Vagina (tissue), 2 donors: ENCODE results near the gene HOXC10. TPM values are rescaled to one million over a fixed set of nuclear protein-coding genes. Genes with fewer than 3 reads are reported as not detected.
A peak's percentile ranks its signal among the peaks of the same experiment; 100 is the strongest.

ENCODE experiments used
- DNase-seq, 2 donors: peaks; one replicate each; pipeline ENCODE4 v3.0.0-alpha.2; 2017; ENCODE audit errors: extremely low spot score in 2 of 2
- H3K27ac ChIP-seq: fragments of 200-600 bp; sonication (generic); one replicate; pipeline ENCODE4 v1.5.1; 2019
- H3K27me3 ChIP-seq: fragments of 200-600 bp; sonication (generic); one replicate; pipeline ENCODE4 v1.5.1; 2019
- H3K36me3 ChIP-seq, 2 donors: fragments of 200-600 bp; sonication (generic); one replicate each; pipeline ENCODE4 v1.5.1; 2017 to 2019
- H3K4me1 ChIP-seq: fragments of 200-600 bp; sonication (generic); one replicate; pipeline ENCODE4 v1.5.1; 2019
- H3K4me3 ChIP-seq, 2 donors: fragments of 200-600 bp; sonication (generic); 1 replicate in 1 of 2; 2 replicates in 1 of 2; pipeline ENCODE4 v1.5.1; 2016 to 2019
- H3K9me3 ChIP-seq: fragments of 200-600 bp; sonication (generic); one replicate; pipeline ENCODE4 v1.5.1; 2019
- CTCF ChIP-seq, 3 experiments: fragments of 450-650 bp in 2 of 3; fragments of 200-600 bp in 1 of 3; sonication (generic) in 1 of 3; IDR thresholded peaks; one replicate each; pipeline ENCODE4 v1.5.1; 2017 to 2019; ENCODE audit warnings: antibody characterized with exemption in 3 of 3, mild to moderate bottlenecking in 2 of 3, moderate library complexity in 2 of 3
- POLR2A ChIP-seq, 2 donors: fragments of 450-650 bp; IDR thresholded peaks; one replicate each; pipeline ENCODE4 v1.6.1; 2017; ENCODE audit warnings: antibody characterized with exemption in 2 of 2, mild to moderate bottlenecking in 2 of 2, moderate library complexity in 2 of 2
- POLR2AphosphoS5 ChIP-seq, 2 donors: sonication (generic); formaldehyde crosslinking; IDR thresholded peaks; one replicate each; pipeline ENCODE4 v1.9.0; 2017; ENCODE audit warnings: antibody characterized with exemption in 2 of 2, mild to moderate bottlenecking in 2 of 2, low read depth in 1 of 2; ENCODE audit not compliant: insufficient read depth in 1 of 2
- intact Hi-C: fragments of 100-400 bp; cut with DNase I; formaldehyde crosslinking; loops from one replicate; pipeline ENCODE4 v1.15.1; 2023
- total RNA-seq: library from RNA; depleted of rRNA; stranded (reverse); fragments of >200 nt; gene quantifications from one replicate; pipeline ENCODE4 v1.2.3, GENCODE V29; 2016

The HOXC10 gene
- total RNA-seq, 1 donor from 2014 or later = not detected

DNA sequence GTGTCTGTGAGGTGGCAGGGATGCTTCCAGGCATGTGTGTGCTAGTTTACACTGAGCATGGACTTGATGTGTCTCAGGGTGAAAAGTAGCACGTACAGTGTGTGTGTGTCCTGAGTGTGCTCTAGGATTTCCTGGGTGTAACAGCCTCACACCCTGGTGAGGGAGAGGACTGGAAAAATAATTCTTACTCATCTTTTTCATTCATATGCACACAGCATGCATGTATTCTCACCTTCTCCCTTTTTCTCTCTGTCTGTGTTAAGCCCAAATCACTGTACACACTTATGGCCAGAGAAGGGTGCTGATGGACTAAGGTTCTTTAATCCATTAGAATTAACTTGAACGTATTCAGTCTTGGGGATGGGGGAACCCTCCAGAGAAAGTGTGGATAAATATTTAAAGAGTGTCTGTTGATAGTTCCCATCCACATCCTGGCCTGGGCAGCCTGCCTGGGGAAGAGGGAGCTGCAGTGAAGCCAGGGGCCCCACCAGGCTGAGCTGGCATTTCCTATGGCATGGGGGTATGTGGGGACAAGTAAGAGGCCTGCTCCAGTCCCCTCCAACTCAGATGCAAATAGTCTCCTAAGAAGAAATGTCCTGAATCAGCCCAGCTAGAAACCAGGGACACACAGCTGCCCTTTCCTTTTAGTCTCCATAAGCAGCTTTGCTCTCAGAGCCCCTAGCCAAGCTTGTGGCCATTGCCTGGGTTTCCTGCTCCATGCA, 22.8 kb downstream of the HOXC10 start:
- H3K27ac ChIP-seq = no peak overlapping the region
- H3K36me3 ChIP-seq = no peaks in the 10 kb centered on the region
- intact Hi-C loops = loop anchor here (2.0 to 5.0 kb wide), 2 partner anchors 183 to 200 kb away; no protein-coding TSS in a partner anchor
- no peaks in the 10 kb centered on the region for H3K9me3 ChIP-seq
- DNase-seq = no peak
- peaks cover 16% of the 10 kb centered on the region for H3K4me1 ChIP-seq
- H3K27me3 ChIP-seq = peaks cover 21% of the 10 kb centered on the region
- no peak for TF ChIP-seq CTCF (IDR thresholded peaks at IDR 0.05)
- no peak for TF ChIP-seq POLR2AphosphoS5 (IDR thresholded peaks at IDR 0.05; ENCODE audit: insufficient read depth in 1 of 2, low read depth in 1 of 2)
- no peak for TF ChIP-seq POLR2A (IDR thresholded peaks at IDR 0.05)
- no peak overlapping the region for H3K4me3 ChIP-seq

DNA sequence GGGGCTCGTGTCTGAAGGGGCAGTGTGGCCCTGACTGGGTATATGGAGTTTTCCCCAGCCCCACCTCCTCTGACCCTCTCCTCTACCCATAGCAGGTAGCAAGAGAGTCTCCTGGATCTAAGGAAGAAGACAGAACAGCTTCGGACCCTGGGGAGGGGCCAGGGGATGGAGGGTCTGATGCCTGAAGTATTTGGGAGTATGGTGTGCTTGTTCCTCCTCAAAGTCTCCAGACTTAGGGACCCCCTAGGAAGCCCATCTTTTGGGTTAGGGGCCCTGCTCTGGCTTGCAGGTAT, 23.3 kb downstream of the HOXC10 start:
- Histone ChIP-seq H3K4me3 (no peak overlapping the region), H3K4me1 (peaks cover 16% of the 10 kb centered on the region), H3K27me3 (peaks cover 21% of the 10 kb centered on the region), H3K9me3 (no peaks in the 10 kb centered on the region), H3K27ac (no peak overlapping the region), H3K36me3 (no peaks in the 10 kb centered on the region)
- intact Hi-C loops = loop anchor here (5.0 kb wide), 1 partner anchor 199 kb away; no protein-coding TSS in a partner anchor
- DNase-seq = no peak
- TF ChIP-seq POLR2AphosphoS5 (IDR thresholded peaks at IDR 0.05; ENCODE audit: insufficient read depth in 1 of 2, low read depth in 1 of 2) = no peak
- no peak for TF ChIP-seq CTCF (IDR thresholded peaks at IDR 0.05)
- TF ChIP-seq POLR2A (IDR thresholded peaks at IDR 0.05) = no peak

- peaks cover 20% of the 10 kb centered on the region for H3K4me1 ChIP-seq
- no peak for TF ChIP-seq CTCF (IDR thresholded peaks at IDR 0.05)
- no peak for TF ChIP-seq POLR2A (IDR thresholded peaks at IDR 0.05)
- no peak for TF ChIP-seq POLR2AphosphoS5 (IDR thresholded peaks at IDR 0.05; ENCODE audit: insufficient read depth in 1 of 2, low read depth in 1 of 2)
- no peak overlapping the region for H3K27ac ChIP-seq
- DNase-seq = no peak
- no peaks in the 10 kb centered on the region for H3K36me3 ChIP-seq
- peak overlapping the region; percentile 10 to 34 for H3K4me3 ChIP-seq
- H3K9me3 ChIP-seq = no peaks in the 10 kb centered on the region
- peaks cover 21% of the 10 kb centered on the region for H3K27me3 ChIP-seq
- intact Hi-C loops = loop anchor here (5.0 kb wide), 1 partner anchor 198 kb away; no protein-coding TSS in a partner anchor
Observed at GRCh38 chr12:54009171-54010052, 24.5 kb downstream of the HOXC10 start.

- no peak for TF ChIP-seq POLR2AphosphoS5 (IDR thresholded peaks at IDR 0.05; ENCODE audit: insufficient read depth in 1 of 2, low read depth in 1 of 2)
- no peak for TF ChIP-seq POLR2A (IDR thresholded peaks at IDR 0.05)
- TF ChIP-seq CTCF (IDR thresholded peaks at IDR 0.05) = no peak
- Histone ChIP-seq H3K4me3 (no peak overlapping the region), H3K4me1 (peaks cover 22% of the 10 kb centered on the region), H3K9me3 (no peaks in the 10 kb centered on the region), H3K27ac (no peak overlapping the region), H3K27me3 (peaks cover 21% of the 10 kb centered on the region), H3K36me3 (no peaks in the 10 kb centered on the region)
- DNase-seq = no peak
- intact Hi-C loops = no loop called here
Observed at GRCh38 chr12:54010053-54010971, 25.4 kb downstream of the HOXC10 start.
